IMR-90 (cell line): Measurements from ENCODE around the gene CXCL17. TPM values are rescaled to one million over a fixed set of nuclear protein-coding genes. Genes with fewer than 3 reads are reported as not detected.

Experiments
- ELK1 ChIP-seq: fragments of 150-350 bp; IDR thresholded peaks from 2 replicates; pipeline ENCODE4 v1.6.1; 2016; ENCODE audit warnings: low read depth, mild to moderate bottlenecking, low read length, moderate library complexity, borderline replicate concordance
- MAZ ChIP-seq: IDR thresholded peaks from 2 replicates; pipeline ENCODE4 v1.6.1; 2012; ENCODE audit warnings: low read depth, mild to moderate bottlenecking, low read length, improper control_type of control experiment, moderate library complexity, borderline replicate concordance
- polyA plus RNA-seq, 3 experiments: library from polyadenylated mRNA; depleted of rRNA; stranded (reverse); fragments of >200 nt; gene quantifications; 2 replicates each; pipeline ENCODE4 v1.2.3, GENCODE V29; 2012; ENCODE audit warnings: low replicate concordance in 1 of 3
- total RNA-seq: library from RNA; depleted of rRNA; stranded (reverse); fragments of >200 nt; gene quantifications from 2 replicates; pipeline ENCODE4 v1.2.3, GENCODE V29; 2012

The CXCL17 gene
- total and polyA plus RNA-seq, 2 of the 4 experiments (the other 2 are of a cell fraction), result not detected

- TF ChIP-seq ELK1, result no peak
- no peak for TF ChIP-seq MAZ
Observed at GRCh38 chr19:42397263-42398166, 45.2 kb downstream of the CXCL17 start (continued).
